DND-41 (cell line): ENCODE results near the gene GMPPA.

ENCODE experiments used
- ATAC-seq: fragments of 200-7000 bp; cut with Tn5 transposase; 3 replicates; pipeline ENCODE4 v1.9.1; 2021; ENCODE audit warnings: low read depth; ENCODE audit not compliant: insufficient read depth
- DNase-seq: peaks from one replicate; pipeline ENCODE4 v3.0.0-alpha.2; 2020
- H2AFZ ChIP-seq: 2 replicates; pipeline ENCODE4 v1.6.0; 2012; ENCODE audit warnings: low read depth, low read length
- H3K27ac ChIP-seq: 2 replicates; pipeline ENCODE4 v1.5.1; 2012; ENCODE audit warnings: low read length, inconsistent platforms
- H3K27me3 ChIP-seq: fragments of 200-600 bp; sonication (generic); 2 replicates; pipeline ENCODE4 v1.6.0; 2012; ENCODE audit warnings: low read length, mild to moderate bottlenecking, inconsistent platforms; ENCODE audit not compliant: insufficient read depth, poor library complexity
- H3K36me3 ChIP-seq: 2 replicates; pipeline ENCODE4 v1.5.1; 2012; ENCODE audit warnings: low read length, inconsistent platforms; ENCODE audit not compliant: insufficient read depth
- H3K4me1 ChIP-seq: 2 replicates; pipeline ENCODE4 v1.5.1; 2012; ENCODE audit warnings: mild to moderate bottlenecking, low read length; ENCODE audit not compliant: insufficient read depth
- H3K4me2 ChIP-seq: 2 replicates; pipeline ENCODE4 v1.6.0; 2012; ENCODE audit warnings: mild to moderate bottlenecking, moderate library complexity, low read length, inconsistent platforms; ENCODE audit not compliant: insufficient read depth
- H3K4me3 ChIP-seq, 2 experiments: fragments of 200-600 bp in 1 of 2; shearing (Covaris generic) in 1 of 2; 2 replicates each; pipeline ENCODE4 v1.5.1; 2012 to 2016; ENCODE audit warnings: inconsistent platforms in 2 of 2, low read length in 2 of 2, mild to moderate bottlenecking in 2 of 2, low read depth in 1 of 2, moderate library complexity in 1 of 2
- H3K79me2 ChIP-seq: 2 replicates; pipeline ENCODE4 v1.6.0; 2012; ENCODE audit warnings: low read length, inconsistent platforms; ENCODE audit not compliant: insufficient read depth
- H3K9ac ChIP-seq: 2 replicates; pipeline ENCODE4 v1.6.0; 2012; ENCODE audit warnings: low read depth, mild to moderate bottlenecking, inconsistent platforms, low read length, moderate library complexity
- H3K9me3 ChIP-seq: 2 replicates; pipeline ENCODE4 v1.5.1; 2012; ENCODE audit warnings: low read length, moderate library complexity, mild to moderate bottlenecking, inconsistent platforms; ENCODE audit not compliant: insufficient read depth, severe bottlenecking
- H4K20me1 ChIP-seq: 2 replicates; pipeline ENCODE4 v1.6.0; 2012; ENCODE audit warnings: low read length; ENCODE audit not compliant: insufficient read depth
- CTCF ChIP-seq: IDR thresholded peaks from 2 replicates; pipeline ENCODE4 v1.5.1; 2012; ENCODE audit warnings: borderline replicate concordance, low read length, moderate library complexity, mild to moderate bottlenecking; ENCODE audit not compliant: poor library complexity, severe bottlenecking; ENCODE audit errors: extremely low read depth
- EZH2 ChIP-seq: IDR thresholded peaks from 3 replicates; pipeline ENCODE4 v1.6.1; 2012; ENCODE audit warnings: borderline replicate concordance, low read depth, mild to moderate bottlenecking, moderate library complexity, low read length, inconsistent platforms; ENCODE audit not compliant: severe bottlenecking

The GMPPA gene

GRCh38 chr2:219510512-219511135 is 11.9 kb downstream of the GMPPA start:
- peaks cover 37% of the 10 kb centered on the region for H3K27me3 ChIP-seq
- H3K4me2 ChIP-seq: no peak overlapping the region
- H3K36me3 ChIP-seq: peaks cover 9% of the 10 kb centered on the region; the same call in 1 of the 2 replicates
- no peak overlapping the region for H3K27ac ChIP-seq
- no peak overlapping the region for H2AFZ ChIP-seq
- TF ChIP-seq CTCF (no peak), EZH2 (no peak)
- H3K4me1 ChIP-seq: peaks cover 5% of the 10 kb centered on the region; the same call in 1 of the 2 replicates
- no peak overlapping the region for H3K4me3 ChIP-seq
- DNase-seq (no peak), ATAC-seq (no peak)
- H4K20me1 ChIP-seq: peaks cover 6% of the 10 kb centered on the region
- no peaks in the 10 kb centered on the region for H3K9me3 ChIP-seq
- H3K9ac ChIP-seq: no peak overlapping the region
- H3K79me2 ChIP-seq: no peaks in the 10 kb centered on the region

- H3K9ac ChIP-seq: no peak overlapping the region
- no peak overlapping the region for H3K4me3 ChIP-seq
- peaks cover 5% of the 10 kb centered on the region; the same call in 1 of the 2 replicates for H3K4me1 ChIP-seq
- H3K27ac ChIP-seq: no peak overlapping the region
- ATAC-seq (no peak), DNase-seq (no peak)
- H3K4me2 ChIP-seq: no peak overlapping the region
- TF ChIP-seq CTCF (no peak), EZH2 (no peak)
- H3K9me3 ChIP-seq: no peaks in the 10 kb centered on the region
- no peaks in the 10 kb centered on the region for H3K36me3 ChIP-seq
- H3K27me3 ChIP-seq: peaks cover 37% of the 10 kb centered on the region
- no peak overlapping the region for H2AFZ ChIP-seq
- H4K20me1 ChIP-seq: peaks cover 6% of the 10 kb centered on the region
- H3K79me2 ChIP-seq: no peaks in the 10 kb centered on the region
Measured at GRCh38 chr2:219511547-219512325, 13.0 kb downstream of the GMPPA start.

- DNase-seq: no peak
- no peak overlapping the region for H3K4me2 ChIP-seq
- H3K79me2 ChIP-seq: no peaks in the 10 kb centered on the region
- no peaks in the 10 kb centered on the region for H3K36me3 ChIP-seq
- no peak overlapping the region for H2AFZ ChIP-seq
- H3K27ac ChIP-seq: no peak overlapping the region
- no peak overlapping the region for H3K4me3 ChIP-seq
- peaks cover 44% of the 10 kb centered on the region for H3K27me3 ChIP-seq
- ATAC-seq: no peak
- H4K20me1 ChIP-seq: peaks cover 6% of the 10 kb centered on the region
- peaks cover 5% of the 10 kb centered on the region; the same call in 1 of the 2 replicates for H3K4me1 ChIP-seq
- TF ChIP-seq CTCF (no peak), EZH2 (no peak)
- no peak overlapping the region for H3K9ac ChIP-seq
- H3K9me3 ChIP-seq: no peaks in the 10 kb centered on the region
Measured at GRCh38 chr2:219512524-219513216, 14.0 kb downstream of the GMPPA start.
